ENCODE results near the gene ERC1.
"Not testable (repeated sequence)": the region's sequence is repeated elsewhere in the genome, so short reads cannot be mapped to it uniquely, and the experiment has no call there.

The ERC1 gene

GRCh38 chr12:1186298-1186697, 195.3 kb downstream of the ERC1 start:
- no peak for DNase-seq (ENCODE audit: low read depth)

- DNase-seq (ENCODE audit: low read depth): no peak
These were observed 197.0 kb downstream of the ERC1 start for GRCh38 chr12:1188016-1188415.

- no peak for DNase-seq (ENCODE audit: low read depth)
These were observed 198.1 kb downstream of the ERC1 start for GRCh38 chr12:1189163-1189562.

- DNase-seq (ENCODE audit: low read depth): no peak
These were observed 204.5 kb downstream of the ERC1 start for GRCh38 chr12:1195513-1195912.

GRCh38 chr12:1197264-1198018, 206.4 kb downstream of the ERC1 start:
- DNase-seq (ENCODE audit: low read depth): no peak

- DNase-seq (ENCODE audit: low read depth): not testable (repeated sequence)
These were observed 207.8 kb downstream of the ERC1 start for GRCh38 chr12:1198854-1199253.

DNA sequence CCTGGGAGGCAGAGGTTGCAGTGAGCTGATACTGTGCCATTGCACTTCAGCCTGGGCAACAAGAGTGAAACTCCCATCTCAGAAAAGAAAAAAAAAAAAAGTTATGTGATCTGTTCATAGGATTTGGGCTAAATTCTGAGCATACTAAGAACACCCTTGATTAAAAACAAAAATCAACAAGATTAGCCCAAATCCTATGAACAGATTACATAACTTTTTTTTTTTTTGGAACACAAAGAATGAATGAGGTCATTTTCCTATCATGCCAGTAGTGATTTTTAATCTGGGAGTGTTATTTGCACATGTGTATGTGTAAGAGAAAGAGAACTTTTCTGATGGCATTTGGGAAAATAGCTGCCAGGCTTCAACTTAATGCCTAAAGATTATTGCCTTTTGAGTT, 208.7 kb downstream of the ERC1 start:
- DNase-seq (ENCODE audit: low read depth): no peak

- DNase-seq (ENCODE audit: low read depth): no peak
These were observed 210.0 kb downstream of the ERC1 start for GRCh38 chr12:1201030-1201429.

DNA sequence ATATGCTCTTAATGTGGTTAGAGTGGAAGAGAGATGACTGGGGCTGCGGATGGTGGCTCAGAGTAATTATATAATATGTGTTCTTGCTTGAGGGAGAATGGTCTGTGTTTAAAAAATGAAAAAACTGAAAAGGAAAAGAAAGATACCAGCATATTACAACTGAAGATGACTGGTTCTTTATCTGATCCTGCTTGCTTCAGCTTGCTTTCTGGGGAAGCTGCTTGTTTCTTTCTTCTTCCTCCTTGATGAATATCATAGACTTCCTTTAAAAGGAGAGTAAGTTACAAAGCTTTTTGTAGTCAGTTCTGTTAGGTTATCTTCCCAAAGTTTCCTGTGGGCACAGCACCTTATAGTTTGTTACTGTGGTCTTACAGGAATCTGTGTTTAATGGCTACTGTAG, 210.9 kb downstream of the ERC1 start:
- no peak for DNase-seq (ENCODE audit: low read depth)

GRCh38 chr12:1203735-1204019, 212.7 kb downstream of the ERC1 start:
- peak; percentile 16 for DNase-seq (ENCODE audit: low read depth)

DNA sequence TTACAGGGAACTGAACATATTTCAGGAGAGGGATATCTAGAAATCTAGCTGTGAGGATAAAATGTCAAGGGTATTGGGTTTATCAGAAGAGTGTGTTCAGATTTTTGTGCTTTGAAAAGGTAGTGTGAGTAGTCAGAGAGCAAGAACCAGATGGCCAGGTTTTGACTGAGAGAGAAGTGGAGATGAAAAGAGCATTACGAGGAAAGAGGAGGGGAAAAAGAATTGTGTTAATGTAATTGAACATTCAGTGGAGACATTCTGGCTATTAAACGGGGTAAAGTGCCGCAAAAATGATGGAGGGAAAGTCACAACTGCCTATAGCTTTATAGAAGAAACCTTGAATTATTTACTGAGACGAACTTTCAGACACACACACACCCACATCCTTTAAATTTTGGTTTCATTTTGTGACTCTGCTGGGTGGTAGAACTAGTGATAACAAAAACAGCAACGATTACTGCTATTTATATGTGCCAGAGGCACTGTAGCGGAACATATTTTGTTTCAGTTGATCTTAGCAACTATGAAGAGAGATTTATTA, 213.6 kb downstream of the ERC1 start:
- no peak for DNase-seq (ENCODE audit: low read depth)

GRCh38 chr12:1205512-1206060, 214.6 kb downstream of the ERC1 start:
- DNase-seq (ENCODE audit: low read depth): no peak

DNA sequence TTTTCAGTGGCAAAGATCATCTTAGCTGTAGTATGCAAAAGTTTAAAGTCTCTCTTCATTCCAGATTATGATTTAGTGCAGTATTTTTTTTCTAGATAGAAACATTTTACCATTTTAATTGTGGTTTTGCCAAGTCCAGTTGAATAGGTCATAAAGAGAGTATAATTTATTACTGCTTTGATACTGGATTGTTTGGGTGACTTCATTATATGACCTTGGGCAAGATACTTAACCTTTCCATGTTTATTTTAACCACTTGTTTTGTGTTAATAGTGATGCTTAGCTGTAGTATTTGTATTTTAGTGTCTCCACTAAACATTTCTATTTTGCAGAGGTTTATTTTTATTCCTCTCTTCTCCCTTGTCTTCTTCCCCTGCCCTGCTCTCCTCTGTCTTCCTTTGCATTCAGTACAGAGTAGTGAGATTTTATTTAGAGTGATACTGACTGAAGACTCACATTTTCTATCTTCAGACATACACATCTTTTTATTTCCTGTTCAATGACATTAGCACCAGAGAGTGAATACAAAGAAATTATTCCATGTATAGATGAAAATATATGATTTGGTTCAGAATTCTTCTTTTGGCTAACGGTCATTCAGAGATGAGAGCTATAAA, 215.2 kb downstream of the ERC1 start:
- DNase-seq (ENCODE audit: low read depth): no peak

GRCh38 chr12:1207276-1207675, 216.3 kb downstream of the ERC1 start:
- DNase-seq (ENCODE audit: low read depth): no peak

GRCh38 chr12:1208719-1209118, 217.7 kb downstream of the ERC1 start:
- not testable (repeated sequence) for DNase-seq (ENCODE audit: low read depth)

DNA sequence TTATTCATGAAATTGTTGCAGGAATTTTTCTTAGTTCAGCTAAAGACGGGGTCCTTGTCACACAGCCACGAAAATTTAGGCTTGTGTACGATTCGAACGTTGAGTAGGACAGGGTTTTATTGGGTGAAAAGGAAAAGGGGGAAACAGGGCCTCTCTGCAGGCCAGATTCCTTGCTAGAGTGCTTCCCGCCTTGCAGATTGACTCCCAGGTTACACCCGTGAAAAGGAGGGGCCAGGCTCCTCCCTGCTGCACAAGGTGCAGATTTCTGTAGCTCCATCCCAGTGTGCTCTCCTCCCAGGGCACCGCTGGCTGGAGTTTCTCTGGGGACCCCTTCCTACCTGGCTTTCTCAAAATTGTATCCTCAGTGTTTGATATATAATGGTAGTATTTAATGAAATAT, 221.5 kb downstream of the ERC1 start:
- no peak for DNase-seq (ENCODE audit: low read depth)

GRCh38 chr12:1213205-1213604, 222.2 kb downstream of the ERC1 start:
- DNase-seq (ENCODE audit: low read depth): no peak

- no peak for DNase-seq (ENCODE audit: low read depth)
These were observed 222.7 kb downstream of the ERC1 start for GRCh38 chr12:1213618-1214205.

DNA sequence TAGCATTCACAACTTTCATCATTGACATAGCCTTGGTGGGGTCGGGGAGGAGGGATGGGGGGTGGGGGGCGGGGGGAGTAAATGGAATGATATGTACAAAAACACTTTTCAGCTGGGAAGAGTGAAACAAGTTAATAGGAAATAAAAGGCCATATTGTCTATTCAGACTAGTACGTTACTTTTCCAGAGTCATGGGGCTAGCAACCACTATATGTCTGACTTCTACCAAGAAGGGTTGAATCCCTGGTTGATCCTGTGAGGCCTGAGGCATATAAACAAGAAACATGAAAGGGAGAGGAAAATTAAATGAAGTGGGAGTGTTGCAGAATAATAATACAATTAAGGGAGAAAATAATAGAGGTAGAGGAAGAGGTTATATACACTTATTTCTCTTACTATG, 225.5 kb downstream of the ERC1 start:
- DNase-seq (ENCODE audit: low read depth): no peak

- peak; percentile 40 for DNase-seq (ENCODE audit: low read depth)
These were observed 226.3 kb downstream of the ERC1 start for GRCh38 chr12:1217191-1217949.

DNA sequence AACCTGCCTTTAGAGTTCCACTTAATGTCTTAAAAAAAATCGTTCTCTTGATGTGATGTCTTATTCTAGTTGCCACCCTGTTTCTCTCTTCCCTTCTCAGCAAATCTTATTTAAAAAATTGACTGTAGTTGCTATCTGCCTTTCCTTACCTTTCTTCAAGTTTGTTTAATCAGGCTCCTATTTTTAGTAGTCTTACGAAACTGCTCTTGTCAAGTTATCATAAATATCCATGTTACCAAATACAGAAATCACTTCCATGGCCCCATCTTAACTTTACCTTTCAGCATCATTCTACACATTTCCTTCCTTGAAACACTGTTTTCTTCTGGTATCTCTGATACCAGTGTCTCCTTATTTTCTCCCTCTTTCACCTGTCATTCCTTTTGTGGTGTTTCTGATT, 227.3 kb downstream of the ERC1 start:
- no peak for DNase-seq (ENCODE audit: low read depth)

Data from fibroblast of the conjunctiva (primary cell).